PC-3 (cell line): ENCODE data around the gene MAPK8. TPM values are rescaled to one million over a fixed set of nuclear protein-coding genes. Genes with fewer than 3 reads are reported as not detected.

Experiments used
- ATAC-seq: fragments of 200-7000 bp; cut with Tn5 transposase; 2 replicates; pipeline ENCODE4 v1.9.1; 2020; ENCODE audit warnings: mild to moderate bottlenecking, moderate library complexity
- BruUV-seq: library from RNA; stranded (reverse); fragments of 400-500 nt; replicated peaks from 2 replicates; lab custom pipeline; 2021; lab: Mats Ljungman, UMichigan
- CTCF ChIA-PET: fragments of 300-600 bp; sonication (Branson Sonifier 250); formaldehyde crosslinking; loops from one replicate; lab custom pipeline; 2022; ENCODE audit warnings: antibody characterized with exemption; lab: Charles Lee
- POLR2A ChIA-PET: fragments of 300-600 bp; sonication (Branson Sonifier 250); formaldehyde crosslinking; loops from one replicate; lab custom pipeline; 2022; ENCODE audit warnings: antibody characterized with exemption; ENCODE audit not compliant: unreplicated experiment; lab: Charles Lee
- DNase-seq: peaks from one replicate; pipeline ENCODE4 v3.0.0-alpha.2; 2015
- H2AFZ ChIP-seq: fragments of 300-600 bp; sonication (generic); 2 replicates; pipeline ENCODE4 v1.6.0; 2016; ENCODE audit warnings: antibody characterized with exemption, low read length
- H3F3A ChIP-seq: fragments of 300-600 bp; sonication (generic); one replicate; pipeline ENCODE4 v1.6.0; 2017; ENCODE audit warnings: antibody characterized with exemption, low read length, control low read depth, mild to moderate bottlenecking; ENCODE audit not compliant: unreplicated experiment
- H3K27ac ChIP-seq: fragments of 300-600 bp; sonication (generic); 2 replicates; pipeline ENCODE4 v1.5.1; 2016; ENCODE audit warnings: mild to moderate bottlenecking, low read length
- H3K27me3 ChIP-seq: fragments of 300-600 bp; sonication (generic); 2 replicates; pipeline ENCODE4 v1.6.1; 2016; ENCODE audit warnings: low read length, mixed read lengths
- H3K36me3 ChIP-seq: fragments of 300-600 bp; sonication (generic); 2 replicates; pipeline ENCODE4 v1.6.1; 2016; ENCODE audit warnings: low read depth, mixed run types, low read length, mixed read lengths
- H3K4me1 ChIP-seq: fragments of 300-600 bp; sonication (generic); 2 replicates; pipeline ENCODE4 v1.5.1; 2016; ENCODE audit warnings: low read length; ENCODE audit not compliant: insufficient read depth
- H3K4me2 ChIP-seq: fragments of 300-600 bp; sonication (generic); 2 replicates; pipeline ENCODE4 v1.6.0; 2016; ENCODE audit warnings: low read length
- H3K4me3 ChIP-seq: fragments of 300-600 bp; sonication (generic); 2 replicates; pipeline ENCODE4 v1.5.1; 2016; ENCODE audit warnings: mild to moderate bottlenecking, low read length, mixed read lengths
- H3K79me2 ChIP-seq: fragments of 300-600 bp; sonication (generic); 2 replicates; pipeline ENCODE4 v1.6.1; 2017; ENCODE audit warnings: low read length, mixed read lengths
- H3K9ac ChIP-seq: fragments of 300-600 bp; sonication (generic); 2 replicates; pipeline ENCODE4 v1.6.0; 2016; ENCODE audit warnings: mild to moderate bottlenecking, low read length
- H3K9me2 ChIP-seq: fragments of 300-600 bp; sonication (generic); replicated peaks from 2 replicates; pipeline ENCODE4 v1.6.1; 2016; ENCODE audit warnings: mixed run types, low read length, mixed read lengths
- H3K9me3 ChIP-seq: fragments of 300-600 bp; sonication (generic); 2 replicates; pipeline ENCODE4 v1.6.1; 2016; ENCODE audit warnings: low read length, mixed read lengths
- H4K20me1 ChIP-seq: fragments of 300-600 bp; sonication (generic); 2 replicates; pipeline ENCODE4 v1.6.1; 2016; ENCODE audit warnings: low read length, mixed read lengths
- CTCF ChIP-seq: fragments of 300-600 bp; sonication (generic); conservative IDR thresholded peaks from 2 replicates; pipeline ENCODE4 v1.5.1; 2017; ENCODE audit warnings: antibody characterized with exemption, low read depth, mild to moderate bottlenecking, low read length
- EZH2 ChIP-seq: fragments of 300-600 bp; sonication (generic); IDR thresholded peaks from one replicate; pipeline ENCODE4 v1.6.1; 2017; ENCODE audit warnings: antibody characterized with exemption, mild to moderate bottlenecking, low read length; ENCODE audit not compliant: unreplicated experiment
- EZH2phosphoT487 ChIP-seq: fragments of 300-600 bp; sonication (generic); IDR thresholded peaks from 2 replicates; pipeline ENCODE4 v1.6.1; 2018; ENCODE audit warnings: mild to moderate bottlenecking, antibody characterized with exemption, low read length, borderline replicate concordance
- intact Hi-C: fragments of 100-400 bp; cut with micrococcal nuclease; formaldehyde crosslinking; loops from 2 replicates; pipeline ENCODE4 v1.9.0; 2023
- total RNA-seq: library from RNA; depleted of rRNA; stranded (reverse); fragments of >200 nt; gene quantifications from 2 replicates; pipeline ENCODE4 v1.2.3, GENCODE V29; 2014

MAPK8 gene
- total RNA-seq, 1 experiment from 2014 or later = 26.6 TPM

- Histone ChIP-seq H3K9me3 (no peaks in the 10 kb centered on the region), H3K36me3 (no peaks in the 10 kb centered on the region), H3K4me3 (no peak overlapping the region), H3K9me2 (no peaks in the 10 kb centered on the region), H3K27ac (no peak overlapping the region), H3F3A (no peaks in the 10 kb centered on the region), H3K9ac (no peak overlapping the region), H3K4me2 (no peak overlapping the region), H2AFZ (no peak overlapping the region), H4K20me1 (no peaks in the 10 kb centered on the region), H3K79me2 (no peaks in the 10 kb centered on the region), H3K27me3 (no peaks in the 10 kb centered on the region), H3K4me1 (no peaks in the 10 kb centered on the region)
- TF ChIP-seq CTCF (no peak), EZH2phosphoT487 (no peak), EZH2 (no peak)
- BruUV-seq = no TSS peak
- DNase-seq = no peak
- no peak for ATAC-seq
- CTCF ChIA-PET = no interaction called here
- intact Hi-C loops = no loop called here
- POLR2A ChIA-PET = no interaction called here
Observed at GRCh38 chr10:48457949-48458661, 151.6 kb downstream of the MAPK8 start.

DNA sequence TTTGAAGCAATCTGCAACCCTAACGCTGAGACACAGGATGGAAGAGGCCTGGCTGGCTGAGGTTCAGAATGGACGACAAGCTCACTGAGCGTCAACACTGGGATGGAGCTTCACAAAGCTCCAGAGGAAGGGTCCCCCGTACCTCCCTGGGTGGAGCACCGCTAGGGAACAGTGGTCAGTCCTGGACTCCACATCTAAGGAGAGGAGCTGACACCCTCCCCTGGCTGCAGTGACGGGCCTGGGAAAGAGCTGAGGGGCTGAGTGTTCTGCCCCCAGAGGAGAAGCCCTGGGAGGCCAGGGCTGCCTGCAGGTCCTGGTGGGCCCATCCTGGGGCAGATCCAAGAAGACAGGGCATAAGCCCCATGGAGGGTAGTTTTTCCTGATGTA, 152.2 kb downstream of the MAPK8 start:
- no peak for TF ChIP-seq CTCF
- TF ChIP-seq EZH2phosphoT487 = no peak
- TF ChIP-seq EZH2 = no peak
- H2AFZ ChIP-seq = no peak overlapping the region
- BruUV-seq = no TSS peak
- no peaks in the 10 kb centered on the region for H3K79me2 ChIP-seq
- H3K9me3 ChIP-seq = no peaks in the 10 kb centered on the region
- H3K36me3 ChIP-seq = no peaks in the 10 kb centered on the region
- no peaks in the 10 kb centered on the region for H3K4me1 ChIP-seq
- H3K27me3 ChIP-seq = no peaks in the 10 kb centered on the region
- DNase-seq (no peak), ATAC-seq (no peak)
- ChIA-PET CTCF (no interaction called here), POLR2A (no interaction called here)
- H3K4me3 ChIP-seq = no peak overlapping the region
- no peaks in the 10 kb centered on the region for H4K20me1 ChIP-seq
- H3K9me2 ChIP-seq = no peaks in the 10 kb centered on the region
- H3F3A ChIP-seq = no peaks in the 10 kb centered on the region
- H3K9ac ChIP-seq = no peak overlapping the region
- no peak overlapping the region for H3K27ac ChIP-seq
- intact Hi-C loops = no loop called here
- H3K4me2 ChIP-seq = no peak overlapping the region

DNA sequence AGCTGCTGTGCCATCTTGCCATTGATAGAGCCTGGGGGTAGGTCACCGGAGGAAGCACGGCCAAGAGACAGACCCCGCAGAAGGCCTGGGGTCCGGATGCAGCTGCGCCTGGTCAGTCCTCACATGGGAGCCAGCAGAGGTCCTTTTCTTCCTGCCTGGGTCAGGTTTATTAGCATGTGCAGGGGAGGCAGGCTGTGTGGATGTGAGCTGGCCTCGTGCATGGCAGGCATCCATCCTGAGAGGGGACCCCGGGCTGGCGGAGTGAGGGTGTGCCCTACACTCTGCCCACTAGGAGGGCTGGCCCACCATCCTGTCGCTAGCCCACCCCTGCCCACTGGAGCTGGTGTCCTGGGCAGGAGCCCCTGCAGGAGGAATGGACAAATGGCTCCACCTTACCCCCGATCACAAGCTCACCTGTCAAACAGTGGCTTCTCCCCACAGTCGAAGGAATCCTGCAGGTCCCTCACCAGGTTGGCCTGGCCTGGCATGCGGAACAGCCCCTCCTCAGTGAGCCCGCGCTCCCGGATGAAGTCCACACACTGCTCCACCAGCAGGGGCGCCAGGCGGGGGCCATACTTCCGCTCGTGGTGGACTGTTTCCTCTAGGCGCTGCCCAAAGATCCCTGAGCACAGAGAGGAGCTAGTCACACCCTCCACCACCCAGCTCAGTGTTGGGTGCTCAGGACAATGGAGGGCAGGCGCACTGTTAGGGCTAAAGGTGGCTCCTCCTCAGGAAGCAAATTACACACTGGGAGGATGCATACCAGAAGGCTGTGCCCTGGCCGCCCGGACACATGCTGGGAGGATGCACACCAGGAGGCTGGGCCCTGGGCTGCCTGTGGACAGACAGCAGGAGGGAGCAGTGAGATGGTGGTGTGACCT, 153.0 kb downstream of the MAPK8 start:
- H3K9ac ChIP-seq = no peak overlapping the region
- ATAC-seq (no peak), DNase-seq (no peak)
- H3K4me3 ChIP-seq = no peak overlapping the region
- H3F3A ChIP-seq = no peaks in the 10 kb centered on the region
- H3K9me2 ChIP-seq = no peaks in the 10 kb centered on the region
- no peaks in the 10 kb centered on the region for H4K20me1 ChIP-seq
- H3K79me2 ChIP-seq = no peaks in the 10 kb centered on the region
- no peak overlapping the region for H3K4me2 ChIP-seq
- no peaks in the 10 kb centered on the region for H3K4me1 ChIP-seq
- no TSS peak for BruUV-seq
- TF ChIP-seq EZH2 = no peak
- TF ChIP-seq EZH2phosphoT487 = no peak
- TF ChIP-seq CTCF = no peak
- H3K27ac ChIP-seq = no peak overlapping the region
- H3K27me3 ChIP-seq = no peaks in the 10 kb centered on the region
- ChIA-PET POLR2A (no interaction called here), CTCF (no interaction called here)
- intact Hi-C loops = no loop called here
- H3K36me3 ChIP-seq = no peaks in the 10 kb centered on the region
- H3K9me3 ChIP-seq = no peaks in the 10 kb centered on the region
- no peak overlapping the region for H2AFZ ChIP-seq
